ENCODE measurements around the gene SPO11. TPM values are rescaled to one million over a fixed set of nuclear protein-coding genes. Genes with fewer than 3 reads are reported as not detected.

SPO11 gene
- total RNA-seq, 1 donor from 2014 or later = not detected

DNA sequence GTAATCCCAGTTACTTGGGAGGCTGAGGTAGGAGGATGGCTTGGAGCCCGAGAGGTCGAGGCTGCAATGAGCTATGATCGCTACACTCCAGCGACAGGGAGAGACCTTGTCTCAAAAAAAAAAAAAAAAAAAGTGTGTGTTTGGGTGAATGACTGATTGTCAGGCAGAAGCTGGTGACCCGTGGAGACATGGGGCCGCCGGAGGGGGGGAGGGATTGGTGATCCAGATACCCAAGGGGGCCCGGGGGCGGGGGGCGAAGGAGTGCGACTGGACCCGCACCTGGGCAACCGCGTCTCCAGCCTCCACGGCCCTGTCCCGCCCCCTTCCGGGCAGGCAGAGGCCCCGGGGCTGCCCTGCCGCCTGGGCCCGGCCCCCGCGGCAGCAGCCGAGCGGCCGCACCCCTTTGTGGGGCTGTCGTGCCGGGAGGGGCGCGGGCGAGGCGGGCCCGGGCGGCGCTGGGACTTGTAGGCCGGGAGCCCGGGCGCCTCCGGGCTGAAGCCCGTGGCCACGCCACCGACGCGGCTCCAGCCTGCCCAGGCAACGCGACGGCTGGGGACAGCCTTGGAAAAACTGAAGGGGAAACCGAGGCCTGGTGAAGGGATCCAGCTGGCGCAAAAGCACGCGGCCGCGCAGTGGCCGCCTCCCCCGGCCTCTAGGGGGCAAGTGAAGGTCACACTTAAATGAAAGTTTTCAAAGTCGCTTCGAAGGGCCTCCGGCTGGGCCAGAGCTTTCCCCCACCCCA is 59.5 kb downstream of the SPO11 start:
- H3K9me3 Mint-ChIP-seq = no peaks in the 10 kb centered on the region
- Histone ChIP-seq H3K36me3 (no peaks in the 10 kb centered on the region), H3K4me1 (peaks cover 21% of the 10 kb centered on the region), H4K20me1 (ENCODE audit: low read depth) (peaks cover 22% of the 10 kb centered on the region), H3K4me2 (peak overlapping the region; percentile 90), H3K27ac (no peak overlapping the region), H3K4me3 (peak overlapping the region; percentile 30), H3F3A (ENCODE audit: low read depth) (peaks cover 30% of the 10 kb centered on the region), H3K9ac (no peak overlapping the region), H3K27me3 (peaks cover 18% of the 10 kb centered on the region), H3K79me2 (ENCODE audit: low read depth) (peaks cover 26% of the 10 kb centered on the region), H2AFZ (replicated peaks) (no peak overlapping the region), H3K9me3 (ENCODE audit: low read depth) (no peaks in the 10 kb centered on the region)
- TF ChIP-seq, protein P1, sequence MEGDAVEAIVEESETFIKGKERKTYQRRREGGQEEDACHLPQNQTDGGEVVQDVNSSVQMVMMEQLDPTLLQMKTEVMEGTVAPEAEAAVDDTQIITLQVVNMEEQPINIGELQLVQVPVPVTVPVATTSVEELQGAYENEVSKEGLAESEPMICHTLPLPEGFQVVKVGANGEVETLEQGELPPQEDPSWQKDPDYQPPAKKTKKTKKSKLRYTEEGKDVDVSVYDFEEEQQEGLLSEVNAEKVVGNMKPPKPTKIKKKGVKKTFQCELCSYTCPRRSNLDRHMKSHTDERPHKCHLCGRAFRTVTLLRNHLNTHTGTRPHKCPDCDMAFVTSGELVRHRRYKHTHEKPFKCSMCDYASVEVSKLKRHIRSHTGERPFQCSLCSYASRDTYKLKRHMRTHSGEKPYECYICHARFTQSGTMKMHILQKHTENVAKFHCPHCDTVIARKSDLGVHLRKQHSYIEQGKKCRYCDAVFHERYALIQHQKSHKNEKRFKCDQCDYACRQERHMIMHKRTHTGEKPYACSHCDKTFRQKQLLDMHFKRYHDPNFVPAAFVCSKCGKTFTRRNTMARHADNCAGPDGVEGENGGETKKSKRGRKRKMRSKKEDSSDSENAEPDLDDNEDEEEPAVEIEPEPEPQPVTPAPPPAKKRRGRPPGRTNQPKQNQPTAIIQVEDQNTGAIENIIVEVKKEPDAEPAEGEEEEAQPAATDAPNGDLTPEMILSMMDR (IDR thresholded peaks at IDR 0.05) = peak; percentile 48
- TF ChIP-seq EZH2phosphoT487 (IDR thresholded peaks at IDR 0.05) (no peak), EZH2 (IDR thresholded peaks at IDR 0.05) (no peak)
- H3K27me3 Mint-ChIP-seq (ENCODE audit: insufficient read depth, low read depth) = peaks cover 4% of the 10 kb centered on the region
- peaks cover 30% of the 10 kb centered on the region for H3K4me1 Mint-ChIP-seq
- peak overlapping the region; percentile 74 for H3K4me3 Mint-ChIP-seq
- peak; percentile 86 for DNase-seq (ENCODE audit: low spot score)
- H3K36me3 Mint-ChIP-seq = no peaks in the 10 kb centered on the region
- H3K27ac Mint-ChIP-seq = no peak overlapping the region

DNA sequence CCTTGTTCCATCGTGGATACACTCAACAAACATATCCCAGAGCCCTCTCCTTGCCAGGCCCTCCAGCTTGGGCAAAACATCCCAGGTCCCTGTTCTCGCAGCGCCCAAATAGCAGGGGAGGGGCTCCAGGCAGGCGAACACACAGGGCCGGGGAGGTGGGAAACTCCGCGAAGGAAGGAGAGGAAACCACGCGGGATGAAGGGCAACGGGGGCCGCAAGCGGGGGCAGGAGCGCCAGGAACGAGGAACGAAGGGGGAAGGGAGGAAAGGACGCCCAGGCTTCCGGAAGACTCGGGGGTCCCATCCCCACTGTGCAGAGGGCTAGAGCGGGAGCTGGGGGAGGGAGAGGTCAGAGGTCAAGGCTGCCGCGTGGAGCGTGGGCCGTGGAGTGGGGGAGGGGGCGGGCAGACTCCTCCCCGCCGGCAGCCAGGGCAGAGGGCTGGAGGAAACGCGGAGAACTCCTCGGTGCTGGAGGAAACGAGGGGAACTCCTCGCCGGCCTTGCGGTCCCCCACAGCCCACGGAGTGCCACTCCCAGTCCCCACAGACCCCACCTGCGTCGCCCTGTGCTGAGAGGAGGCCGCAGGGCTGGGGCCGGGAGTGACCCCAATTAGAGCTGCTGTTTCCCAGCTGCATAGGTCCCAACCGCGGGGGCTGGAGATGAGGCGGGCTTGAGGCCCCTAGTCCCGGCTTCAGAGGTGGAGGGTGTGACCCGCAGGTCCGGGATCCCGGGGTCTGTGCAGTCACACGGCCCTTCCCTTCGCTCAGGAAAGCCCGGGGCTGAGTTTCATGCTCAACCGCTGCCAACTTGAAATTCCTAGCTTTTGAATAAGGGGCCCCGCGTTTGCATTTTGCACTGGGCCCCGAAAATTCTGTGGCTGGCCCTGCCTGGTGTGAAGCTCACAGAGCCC is 60.3 kb downstream of the SPO11 start:
- no peaks in the 10 kb centered on the region for H3K9me3 ChIP-seq (ENCODE audit: low read depth)
- no peaks in the 10 kb centered on the region for H3K36me3 Mint-ChIP-seq
- H3K27me3 ChIP-seq = peaks cover 18% of the 10 kb centered on the region
- peaks cover 30% of the 10 kb centered on the region for H4K20me1 ChIP-seq (ENCODE audit: low read depth)
- peak; percentile 48 for DNase-seq (ENCODE audit: low spot score)
- no peak overlapping the region for H3K27ac ChIP-seq
- peak overlapping the region; percentile 48 for H2AFZ ChIP-seq (replicated peaks)
- peaks cover 30% of the 10 kb centered on the region for H3K79me2 ChIP-seq (ENCODE audit: low read depth)
- no peaks in the 10 kb centered on the region for H3K9me3 Mint-ChIP-seq
- TF ChIP-seq EZH2phosphoT487 (IDR thresholded peaks at IDR 0.05) (no peak), EZH2 (IDR thresholded peaks at IDR 0.05) (peak; percentile 47)
- H3K4me1 ChIP-seq = peaks cover 22% of the 10 kb centered on the region
- peak overlapping the region; percentile 72 for H3K4me3 Mint-ChIP-seq
- H3K4me3 ChIP-seq = peak overlapping the region; percentile 50
- peaks cover 34% of the 10 kb centered on the region for H3K4me1 Mint-ChIP-seq
- peak overlapping the region; percentile 90 for H3K4me2 ChIP-seq
- H3K27me3 Mint-ChIP-seq (ENCODE audit: insufficient read depth, low read depth) = peaks cover 4% of the 10 kb centered on the region
- H3K36me3 ChIP-seq = no peaks in the 10 kb centered on the region
- peaks cover 38% of the 10 kb centered on the region for H3F3A ChIP-seq (ENCODE audit: low read depth)
- no peak overlapping the region for H3K27ac Mint-ChIP-seq
- no peak overlapping the region for H3K9ac ChIP-seq

DNA sequence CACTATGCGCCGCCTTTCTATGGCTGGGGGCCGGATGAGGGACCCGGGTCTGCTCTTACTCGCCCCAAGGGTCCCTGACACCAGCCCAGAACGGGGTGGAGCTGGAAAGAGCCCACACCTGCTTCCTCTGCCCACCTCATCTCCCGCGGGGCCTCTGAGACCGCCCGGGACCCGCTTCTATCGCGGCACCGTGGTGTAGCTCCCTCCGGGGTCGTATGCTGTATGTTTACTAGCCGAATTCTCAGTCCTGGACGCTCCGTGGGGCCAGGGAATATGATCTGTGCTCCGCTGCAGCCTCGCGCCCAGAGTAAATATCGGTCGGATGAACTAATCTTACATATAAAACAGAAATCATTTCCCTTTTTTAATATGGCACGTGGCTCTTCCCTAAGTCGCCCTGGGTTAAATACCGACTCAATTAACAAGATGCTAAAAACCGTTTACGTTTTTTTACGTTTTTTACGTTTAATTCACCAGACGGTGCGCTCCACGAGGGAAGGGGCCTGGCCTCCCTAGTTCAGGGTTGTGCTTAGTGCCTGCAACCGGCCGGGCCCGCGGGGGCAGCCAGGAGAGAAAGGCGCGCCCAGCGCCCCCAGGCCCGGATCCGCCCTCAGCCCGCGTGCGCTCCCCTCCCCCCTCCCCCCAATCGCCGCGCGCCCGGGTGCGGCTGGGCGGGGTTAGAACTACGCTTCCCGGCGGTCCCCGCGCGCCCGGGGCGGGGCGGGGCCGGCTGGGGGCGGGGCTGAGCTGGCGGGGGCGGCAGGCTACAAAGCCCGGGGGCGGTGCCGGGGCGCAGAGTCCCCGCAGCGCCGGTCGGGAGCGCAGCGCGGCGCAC is 61.2 kb downstream of the SPO11 start, which contains the start of gene RBM38:
RBM38 (plus strand) TSS at position 793 of the 835 bp plus-strand sequence. CDS start 186 bp downstream, outside the sequence.
- peaks cover 41% of the 10 kb centered on the region for H3K4me1 Mint-ChIP-seq
- peak within 1 kb of the TSS; percentile 90 for H3K4me2 ChIP-seq
- DNase-seq (ENCODE audit: low spot score) = peak; percentile 90
- peak within 1 kb of the TSS; percentile 48 for H2AFZ ChIP-seq (replicated peaks)
- H3K4me1 ChIP-seq = peaks cover 30% of the 10 kb centered on the region
- H3K27ac Mint-ChIP-seq = peak within 1 kb of the TSS; percentile 76
- H3K27ac ChIP-seq = no peak within 1 kb of the TSS
- no peaks in the 10 kb centered on the region for H3K9me3 ChIP-seq (ENCODE audit: low read depth)
- H3K4me3 ChIP-seq = peak within 1 kb of the TSS; percentile 75
- peaks cover 37% of the 10 kb centered on the region for H3K79me2 ChIP-seq (ENCODE audit: low read depth)
- peak within 1 kb of the TSS; percentile 87 for H3K4me3 Mint-ChIP-seq
- peaks cover 38% of the 10 kb centered on the region for H4K20me1 ChIP-seq (ENCODE audit: low read depth)
- H3K27me3 ChIP-seq = peaks cover 18% of the 10 kb centered on the region
- peaks cover 44% of the 10 kb centered on the region for H3F3A ChIP-seq (ENCODE audit: low read depth)
- H3K36me3 ChIP-seq = no peaks in the 10 kb centered on the region
- H3K36me3 Mint-ChIP-seq = peaks cover 2% of the 10 kb centered on the region
- peaks cover 6% of the 10 kb centered on the region for H3K27me3 Mint-ChIP-seq (ENCODE audit: insufficient read depth, low read depth)
- TF ChIP-seq EZH2 (IDR thresholded peaks at IDR 0.05) = peak; percentile 29
- no peak for TF ChIP-seq EZH2phosphoT487 (IDR thresholded peaks at IDR 0.05)
- no peaks in the 10 kb centered on the region for H3K9me3 Mint-ChIP-seq
- H3K9ac ChIP-seq = peak within 1 kb of the TSS; percentile 39
